GM12865 (cell line): ENCODE measurements around the gene TASOR.
A peak's percentile ranks its signal among the peaks of the same experiment; 100 is the strongest.
"Not testable (repeated sequence)": the region's sequence is repeated elsewhere in the genome, so short reads cannot be mapped to it uniquely, and the experiment has no call there.

Experiments used
- DNase-seq: peaks from one replicate; pipeline ENCODE4 v3.0.0; 2010; ENCODE audit warnings: low read depth
- H3K4me3 ChIP-seq: 2 replicates; pipeline ENCODE4 v1.5.1; 2011; ENCODE audit warnings: mild to moderate bottlenecking, low read depth, low read length, control low read depth
- TF ChIP-seq, protein P1 (sequence below): IDR thresholded peaks from 2 replicates; pipeline ENCODE4 v1.5.1; 2011; ENCODE audit warnings: low read length, control low read depth, low read depth, inconsistent platforms; ENCODE audit not compliant: insufficient read depth; ENCODE audit errors: missing control alignments

Gene TASOR

DNA sequence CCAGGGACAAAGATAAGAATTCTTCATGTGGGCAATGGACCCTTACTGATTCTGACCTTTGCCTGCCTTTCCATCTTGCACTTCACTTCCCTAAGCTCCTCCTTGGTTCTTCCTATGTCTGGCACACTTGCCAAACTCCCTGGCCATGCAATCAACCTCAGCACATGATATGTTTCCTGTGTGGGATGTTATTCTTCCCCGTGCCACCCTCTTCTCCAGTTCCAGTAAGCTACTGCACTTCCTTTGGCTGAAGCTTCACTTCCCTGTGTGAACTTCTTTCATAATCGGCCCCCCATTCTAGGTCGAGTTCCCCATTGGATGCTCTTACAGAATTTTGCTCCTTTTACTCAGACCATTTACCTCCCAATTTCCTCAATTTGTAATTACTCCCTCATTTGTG is 10.7 kb upstream of the TASOR start:
- no peak for DNase-seq
- no peak overlapping the region for H3K4me3 ChIP-seq
- TF ChIP-seq, protein P1, sequence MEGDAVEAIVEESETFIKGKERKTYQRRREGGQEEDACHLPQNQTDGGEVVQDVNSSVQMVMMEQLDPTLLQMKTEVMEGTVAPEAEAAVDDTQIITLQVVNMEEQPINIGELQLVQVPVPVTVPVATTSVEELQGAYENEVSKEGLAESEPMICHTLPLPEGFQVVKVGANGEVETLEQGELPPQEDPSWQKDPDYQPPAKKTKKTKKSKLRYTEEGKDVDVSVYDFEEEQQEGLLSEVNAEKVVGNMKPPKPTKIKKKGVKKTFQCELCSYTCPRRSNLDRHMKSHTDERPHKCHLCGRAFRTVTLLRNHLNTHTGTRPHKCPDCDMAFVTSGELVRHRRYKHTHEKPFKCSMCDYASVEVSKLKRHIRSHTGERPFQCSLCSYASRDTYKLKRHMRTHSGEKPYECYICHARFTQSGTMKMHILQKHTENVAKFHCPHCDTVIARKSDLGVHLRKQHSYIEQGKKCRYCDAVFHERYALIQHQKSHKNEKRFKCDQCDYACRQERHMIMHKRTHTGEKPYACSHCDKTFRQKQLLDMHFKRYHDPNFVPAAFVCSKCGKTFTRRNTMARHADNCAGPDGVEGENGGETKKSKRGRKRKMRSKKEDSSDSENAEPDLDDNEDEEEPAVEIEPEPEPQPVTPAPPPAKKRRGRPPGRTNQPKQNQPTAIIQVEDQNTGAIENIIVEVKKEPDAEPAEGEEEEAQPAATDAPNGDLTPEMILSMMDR, result no peak

DNA sequence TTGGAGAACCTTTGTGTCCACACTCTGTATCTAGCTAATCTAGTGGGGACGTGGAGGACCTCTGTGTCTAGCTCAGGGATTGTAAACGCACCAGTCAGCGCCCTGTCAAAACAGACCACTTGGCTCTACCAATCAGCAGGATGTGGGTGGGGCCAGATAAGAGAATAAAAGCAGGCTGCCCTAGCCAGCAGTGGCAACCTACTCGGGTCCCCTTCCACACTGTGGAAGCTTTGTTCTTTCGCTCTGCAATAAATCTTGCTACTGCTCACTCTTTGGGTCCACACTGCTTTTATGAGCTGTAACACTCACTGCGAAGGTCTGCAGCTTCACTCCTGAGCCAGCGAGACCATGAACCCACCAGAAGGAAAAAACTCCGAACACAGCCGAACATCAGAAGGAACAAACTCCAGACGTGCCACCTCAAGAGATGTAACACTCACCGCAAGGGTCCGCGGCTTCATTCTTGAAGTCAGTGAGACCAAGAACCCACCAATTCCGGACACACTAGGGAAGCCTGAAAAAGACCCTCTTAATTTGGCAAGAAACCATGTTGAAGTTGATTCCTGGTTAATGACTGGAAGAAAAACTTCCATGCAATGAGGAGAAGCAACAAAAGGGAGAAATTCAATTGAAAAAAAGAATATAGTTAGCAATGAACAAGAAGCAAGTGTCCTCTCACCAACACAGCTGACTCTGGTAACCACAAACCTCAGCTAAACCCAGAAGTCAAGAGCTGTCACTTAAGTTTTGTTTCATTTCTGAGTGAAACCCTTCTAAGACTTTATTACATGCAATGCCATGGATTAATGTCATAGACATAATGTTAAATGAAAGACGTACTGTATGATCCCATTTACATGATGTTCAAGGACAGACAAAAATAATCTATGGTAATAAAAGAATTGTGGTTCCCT is 9.7 kb upstream of the TASOR start:
- peak; percentile 70 for DNase-seq
- H3K4me3 ChIP-seq, result not testable (repeated sequence)

DNA sequence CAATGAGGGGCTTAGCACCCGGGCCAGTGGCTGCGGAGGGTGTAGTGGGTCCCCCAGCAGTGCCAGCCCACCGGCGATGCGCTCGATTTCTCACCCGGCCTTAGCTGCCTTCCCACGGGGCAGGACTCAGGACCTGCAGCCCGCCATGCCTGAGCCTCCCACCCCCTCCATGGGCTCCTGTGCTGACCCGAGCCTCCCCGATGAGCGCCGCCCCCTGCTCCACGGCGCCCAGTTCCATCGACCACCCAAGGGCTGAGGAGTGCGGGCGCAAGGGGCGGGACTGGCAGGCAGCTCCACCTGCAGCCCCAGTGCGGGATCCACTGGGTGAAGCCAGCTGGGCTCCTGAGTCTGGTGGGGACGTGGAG is 8.9 kb upstream of the TASOR start:
- H3K4me3 ChIP-seq, DNase-seq: not testable (repeated sequence)

DNA sequence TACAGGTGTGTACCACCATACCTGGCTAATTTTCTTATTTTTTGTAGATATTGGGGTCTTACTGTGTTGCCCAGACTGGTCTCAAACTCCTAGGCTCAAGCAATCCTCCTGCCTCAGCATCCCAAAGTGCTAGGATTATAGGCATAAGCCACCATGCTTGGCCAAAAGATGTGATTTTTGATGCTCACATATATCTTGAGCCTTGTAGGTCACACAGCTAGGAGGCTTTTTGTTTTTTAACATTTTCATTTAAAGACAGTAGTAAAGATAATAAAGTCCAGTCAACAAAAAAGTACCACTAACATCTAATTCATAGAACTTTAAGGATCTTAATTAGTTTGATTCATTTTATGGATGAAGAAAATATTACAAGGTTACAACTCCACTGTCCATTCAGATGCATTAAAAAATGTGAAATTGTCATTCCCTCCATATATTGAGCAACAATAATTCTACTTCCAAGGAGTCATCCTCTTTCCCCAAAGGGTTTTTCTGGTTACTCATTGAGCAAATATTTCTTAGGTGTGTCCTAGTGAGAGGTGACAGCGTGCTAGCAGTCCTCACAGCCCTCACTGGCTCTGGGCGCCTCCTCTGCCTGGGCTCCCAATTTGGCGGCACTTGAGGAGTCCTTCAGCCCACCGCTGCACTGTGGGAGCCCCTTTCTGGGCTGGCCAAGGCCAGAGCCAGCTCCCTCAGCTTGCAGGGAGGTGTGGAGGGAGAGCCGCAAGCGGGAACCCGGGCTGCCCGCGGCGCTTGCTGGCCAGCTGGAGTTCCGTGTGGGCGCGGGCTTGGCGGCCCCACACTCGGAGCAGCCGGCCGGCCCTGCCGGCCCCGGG is 8.3 kb upstream of the TASOR start:
- no peak overlapping the region for H3K4me3 ChIP-seq
- TF ChIP-seq, protein P1, result no peak
- no peak for DNase-seq

DNA sequence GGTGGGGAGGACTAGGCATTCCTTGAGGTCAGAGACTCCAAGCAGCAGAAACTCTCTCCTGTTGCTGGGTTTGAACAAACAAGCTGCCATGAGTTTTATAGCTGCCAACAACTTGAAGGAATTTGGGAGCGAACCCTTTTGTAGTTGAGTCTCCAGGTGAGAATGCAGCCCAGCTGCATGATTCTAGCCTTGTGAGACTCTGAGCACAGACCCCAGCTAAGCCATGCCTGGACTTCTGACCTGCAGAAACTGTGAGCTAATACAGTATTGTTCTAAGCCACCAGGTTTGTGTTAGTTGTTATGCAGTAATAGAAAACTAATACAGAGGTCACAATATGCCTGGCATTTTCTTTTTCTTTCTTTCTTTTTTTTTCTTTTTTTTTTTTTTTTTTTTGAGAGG is 6.2 kb upstream of the TASOR start:
- no peak for DNase-seq
- H3K4me3 ChIP-seq, result no peak overlapping the region
- TF ChIP-seq, protein P1, result no peak

DNA sequence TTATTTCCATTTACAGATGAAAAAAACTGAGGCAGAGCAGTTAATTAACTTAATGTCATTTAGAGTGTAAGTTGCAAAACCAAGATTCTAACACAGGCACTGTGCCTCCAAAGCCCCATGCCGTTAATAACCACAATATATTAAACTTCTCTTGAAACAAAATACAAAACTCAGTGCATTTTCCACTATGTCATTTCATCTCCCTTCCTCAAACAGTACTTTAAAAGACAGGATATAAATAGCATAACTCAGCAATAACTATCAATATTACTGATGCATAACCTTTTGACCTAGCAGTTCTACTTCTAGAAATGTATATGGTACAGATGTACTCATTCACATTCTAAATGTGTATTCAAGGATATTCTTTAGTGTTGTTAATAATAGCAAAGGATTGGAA is 5.1 kb upstream of the TASOR start:
- no peak overlapping the region for H3K4me3 ChIP-seq
- TF ChIP-seq, protein P1, result no peak

DNA sequence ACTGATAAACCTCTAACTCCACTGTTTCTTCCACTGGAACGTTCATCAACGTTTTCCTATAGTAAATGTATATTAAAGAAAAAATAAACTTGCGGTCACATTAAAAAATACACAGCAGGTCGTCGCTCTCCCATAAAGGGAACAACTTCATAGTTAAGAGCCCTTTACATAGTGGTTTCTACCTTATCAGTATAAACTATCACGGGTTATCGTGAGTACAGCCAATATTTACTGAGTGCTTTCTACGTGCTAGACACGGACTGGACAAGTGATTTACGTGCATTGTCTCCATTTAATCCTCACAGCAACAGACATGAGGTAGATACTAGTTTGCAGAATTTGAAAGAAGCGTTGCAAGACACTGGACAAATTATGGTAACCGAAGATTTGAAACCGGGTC is 964 bp upstream of the TASOR start:
- TF ChIP-seq, protein P1, result no peak
- H3K4me3 ChIP-seq, result no peak overlapping the region
- no peak for DNase-seq

More for the DNA sequence above, 5.1 kb upstream of the TASOR start:
- DNase-seq, result no peak
